GM12873 (cell line): ENCODE data around the gene ANAPC5.

Experiments used
- TF ChIP-seq, protein P1 (sequence below): IDR thresholded peaks from 2 replicates; pipeline ENCODE4 v1.5.1; 2012; ENCODE audit warnings: low read depth, mild to moderate bottlenecking, moderate library complexity, low read length, control low read depth; ENCODE audit not compliant: insufficient read depth; ENCODE audit errors: missing control alignments

ANAPC5 gene

DNA sequence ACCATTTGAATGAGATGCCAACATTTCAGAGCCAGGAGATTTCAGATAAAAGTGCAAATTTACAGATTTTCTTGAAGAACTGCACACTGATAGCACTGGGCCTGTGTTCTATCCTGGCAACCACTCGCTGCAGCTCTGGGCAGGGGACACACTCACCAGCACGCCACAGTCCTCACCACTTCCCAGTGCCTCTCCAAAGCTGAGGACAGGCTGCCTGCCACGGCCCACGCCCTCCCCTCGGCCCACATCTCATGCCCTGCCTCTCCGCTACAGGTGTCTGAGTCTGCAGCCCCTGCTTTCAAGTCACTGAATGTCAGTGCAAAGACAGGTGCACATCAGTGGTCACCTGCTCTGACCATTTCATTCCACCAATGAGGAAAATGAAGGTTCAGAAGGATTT is 68.4 kb downstream of the ANAPC5 start:
- TF ChIP-seq, protein P1, sequence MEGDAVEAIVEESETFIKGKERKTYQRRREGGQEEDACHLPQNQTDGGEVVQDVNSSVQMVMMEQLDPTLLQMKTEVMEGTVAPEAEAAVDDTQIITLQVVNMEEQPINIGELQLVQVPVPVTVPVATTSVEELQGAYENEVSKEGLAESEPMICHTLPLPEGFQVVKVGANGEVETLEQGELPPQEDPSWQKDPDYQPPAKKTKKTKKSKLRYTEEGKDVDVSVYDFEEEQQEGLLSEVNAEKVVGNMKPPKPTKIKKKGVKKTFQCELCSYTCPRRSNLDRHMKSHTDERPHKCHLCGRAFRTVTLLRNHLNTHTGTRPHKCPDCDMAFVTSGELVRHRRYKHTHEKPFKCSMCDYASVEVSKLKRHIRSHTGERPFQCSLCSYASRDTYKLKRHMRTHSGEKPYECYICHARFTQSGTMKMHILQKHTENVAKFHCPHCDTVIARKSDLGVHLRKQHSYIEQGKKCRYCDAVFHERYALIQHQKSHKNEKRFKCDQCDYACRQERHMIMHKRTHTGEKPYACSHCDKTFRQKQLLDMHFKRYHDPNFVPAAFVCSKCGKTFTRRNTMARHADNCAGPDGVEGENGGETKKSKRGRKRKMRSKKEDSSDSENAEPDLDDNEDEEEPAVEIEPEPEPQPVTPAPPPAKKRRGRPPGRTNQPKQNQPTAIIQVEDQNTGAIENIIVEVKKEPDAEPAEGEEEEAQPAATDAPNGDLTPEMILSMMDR = no peak

DNA sequence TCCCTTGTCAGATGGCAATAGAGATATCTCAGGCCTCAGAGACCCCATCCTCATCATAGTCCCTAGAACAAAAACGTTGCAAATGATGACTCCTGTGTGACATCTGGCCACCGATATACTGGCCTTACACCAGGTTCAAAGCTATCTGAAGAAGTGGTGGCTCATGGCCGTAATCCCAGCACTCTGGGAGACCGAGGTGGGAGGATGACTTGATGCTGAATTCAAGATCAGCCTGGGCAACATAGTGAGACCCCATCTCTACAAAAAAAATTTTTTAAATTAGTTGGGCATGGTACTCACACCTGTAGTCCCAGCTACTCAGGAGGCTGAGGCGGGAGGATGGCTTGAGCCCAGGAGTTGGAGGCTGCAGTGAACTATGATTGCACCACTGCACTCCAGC is 68.8 kb downstream of the ANAPC5 start:
- TF ChIP-seq, protein P1 = no peak

DNA sequence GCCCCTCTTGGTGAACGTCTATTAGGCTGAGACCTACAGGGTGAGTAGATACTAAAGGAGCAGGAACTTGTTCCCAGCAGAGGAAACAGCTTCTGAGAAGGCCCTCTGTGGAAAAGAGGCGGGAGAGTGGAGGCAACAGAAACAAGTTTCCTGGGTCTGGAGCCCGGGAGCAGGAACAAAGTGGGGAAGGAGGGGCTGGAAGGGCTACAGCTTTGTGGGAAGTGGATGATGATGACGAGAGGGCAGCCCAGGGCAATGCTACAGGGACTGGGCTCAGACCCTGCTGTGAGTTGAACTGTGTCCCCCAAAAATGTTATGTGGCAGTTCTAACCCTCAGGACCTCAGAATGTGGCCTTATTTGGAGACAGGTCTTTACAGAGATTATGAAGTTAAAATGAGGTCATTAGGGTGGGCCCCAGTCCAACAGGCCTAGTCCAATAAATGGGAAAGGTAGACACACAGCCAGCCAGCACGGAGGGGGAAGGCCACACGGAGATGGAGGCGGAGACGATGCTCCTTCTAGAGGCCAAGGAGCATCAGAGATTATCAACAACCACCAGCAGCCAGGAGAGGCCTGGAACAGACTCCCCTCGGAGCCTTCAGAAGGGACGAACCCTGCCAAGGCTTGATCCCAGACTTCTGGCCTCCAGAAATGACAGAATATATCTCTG is 70.0 kb downstream of the ANAPC5 start:
- TF ChIP-seq, protein P1 = no peak

DNA sequence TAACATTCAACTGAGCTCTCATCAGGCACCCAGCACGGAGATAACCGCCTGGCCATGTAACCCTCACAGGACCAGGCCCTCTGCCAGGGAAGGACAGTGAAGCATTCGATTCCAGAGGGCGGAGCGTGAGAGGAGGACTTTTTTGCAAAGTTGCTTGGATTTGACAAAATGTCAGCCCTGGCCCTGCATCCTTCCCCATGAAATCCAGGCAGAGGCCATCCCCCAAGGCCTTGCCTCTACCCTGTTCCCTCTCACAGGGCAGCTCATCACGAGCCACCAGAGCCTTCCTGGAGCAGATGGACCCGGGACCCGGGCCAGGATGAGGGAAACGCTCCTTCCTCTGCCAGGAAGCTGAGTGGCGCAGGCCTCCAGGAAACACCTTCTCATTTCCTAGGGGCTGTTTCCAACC is 72.7 kb downstream of the ANAPC5 start:
- TF ChIP-seq, protein P1 = no peak

DNA sequence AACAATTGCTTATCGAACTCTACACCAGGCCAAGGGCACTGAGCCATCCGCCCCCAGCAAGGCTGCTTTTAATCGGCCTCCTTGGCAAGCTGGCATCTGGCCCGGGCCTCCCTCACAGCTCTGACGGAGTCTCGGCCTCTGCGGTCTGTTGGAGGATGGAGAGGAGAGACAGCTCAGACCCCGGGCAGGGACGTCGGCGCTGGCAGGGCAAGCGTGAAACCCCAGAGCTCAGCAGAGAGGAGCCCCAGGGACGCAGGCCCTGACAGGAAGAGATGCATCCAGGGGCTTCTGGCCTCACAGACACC is 73.2 kb downstream of the ANAPC5 start:
- TF ChIP-seq, protein P1 = no peak

DNA sequence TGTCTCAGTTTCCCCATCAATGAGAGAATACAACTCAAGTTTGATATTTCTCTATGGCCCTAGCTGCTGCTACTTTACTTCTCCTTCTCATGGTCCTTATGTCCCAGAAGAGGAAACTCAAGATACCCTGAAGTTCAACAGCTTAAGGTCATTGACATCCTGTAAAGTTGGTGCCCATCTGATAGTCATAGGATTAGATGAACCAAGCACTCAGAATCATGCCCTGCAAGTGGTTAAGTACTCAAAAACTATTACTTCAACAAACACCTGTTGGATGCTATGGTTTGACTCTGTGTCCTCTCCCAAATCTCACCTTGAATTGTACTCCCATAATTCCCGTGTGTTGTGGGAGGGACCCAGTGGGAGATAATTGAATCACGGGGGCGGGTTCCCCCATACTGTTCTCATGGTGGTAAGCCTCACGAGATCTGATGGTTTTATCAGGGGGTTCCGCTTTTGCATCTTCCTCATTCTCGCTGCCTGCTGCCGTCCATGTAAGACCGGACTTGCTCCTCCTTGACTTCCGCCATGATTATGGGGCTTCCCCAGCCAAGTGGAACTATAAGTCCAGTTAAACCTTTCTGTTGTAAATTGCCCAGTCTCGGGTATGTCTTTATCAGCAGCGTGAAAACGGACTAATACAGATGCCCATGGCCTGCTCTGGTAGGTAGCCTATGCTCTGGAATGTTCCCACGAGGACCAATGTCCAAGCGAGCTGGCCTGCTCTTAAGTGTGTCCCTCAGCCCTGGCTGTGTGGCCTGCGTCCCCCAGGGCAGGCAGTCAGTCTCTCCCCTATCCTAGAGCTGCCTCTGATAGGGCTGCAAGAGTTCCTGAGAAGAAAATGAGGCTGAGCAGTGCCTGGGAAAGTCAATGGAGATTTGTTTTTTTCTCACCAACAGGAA is 73.8 kb downstream of the ANAPC5 start:
- TF ChIP-seq, protein P1 = no peak

DNA sequence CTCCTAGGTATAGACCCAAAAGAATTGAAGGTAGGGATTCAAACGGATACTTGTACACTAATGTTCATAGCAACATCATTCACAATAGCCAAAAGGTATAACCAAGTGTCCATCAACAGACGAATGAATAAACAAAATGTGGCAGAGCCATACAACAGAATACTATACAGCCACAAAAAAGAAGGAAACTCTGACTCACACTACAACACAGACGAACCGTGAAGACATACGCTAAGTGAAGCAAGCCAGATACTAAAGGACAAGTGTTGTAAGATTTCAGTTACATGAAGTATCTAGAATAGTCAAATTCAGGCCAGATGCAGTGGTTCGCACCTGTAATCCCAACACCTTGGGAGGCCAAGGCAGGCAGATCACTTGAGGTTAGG is 74.8 kb downstream of the ANAPC5 start:
- TF ChIP-seq, protein P1 = no peak
